Gastrocnemius medialis (tissue), 4 donors: Measurements from ENCODE around the gene PTPRE. TPM values are rescaled to one million over a fixed set of nuclear protein-coding genes. Genes with fewer than 3 reads are reported as not detected.

Experiments
- ATAC-seq, 2 donors: fragments of 150-250 bp; one replicate each; pipeline ENCODE4 v1.9.1; 2016
- DNase-seq, 2 donors: peaks; one replicate each; pipeline ENCODE4 v3.0.0-alpha.2; 2019
- H3K27ac ChIP-seq, 4 donors: fragments of 200-600 bp; sonication (generic); 1 replicate in 1 of 4; 2 replicates in 3 of 4; pipeline ENCODE4 v1.5.1; 2016 to 2018; ENCODE audit warnings: mild to moderate bottlenecking in 2 of 4, moderate library complexity in 1 of 4
- H3K27me3 ChIP-seq, 3 donors: fragments of 200-600 bp; sonication (generic) in 2 of 3; 1 replicate in 1 of 3; 2 replicates in 2 of 3; pipeline versions ENCODE4 v1.5.1 to v1.6.0; 2016 to 2019; ENCODE audit warnings: mild to moderate bottlenecking in 1 of 3, moderate library complexity in 1 of 3
- H3K36me3 ChIP-seq, 2 donors: fragments of 200-600 bp; sonication (generic) in 1 of 2; one replicate each; pipeline ENCODE4 v1.5.1; 2017 to 2018
- H3K4me1 ChIP-seq, 2 donors: fragments of 200-600 bp; sonication (generic) in 1 of 2; one replicate each; pipeline ENCODE4 v1.5.1; 2016 to 2017; ENCODE audit warnings: mild to moderate bottlenecking in 2 of 2
- H3K4me3 ChIP-seq, 4 donors: fragments of 200-600 bp; sonication (generic) in 3 of 4; 1 replicate in 1 of 4; 2 replicates in 3 of 4; pipeline ENCODE4 v1.5.1; 2016 to 2019; ENCODE audit warnings: mild to moderate bottlenecking in 2 of 4
- H3K9me3 ChIP-seq, 3 donors: fragments of 200-600 bp; sonication (generic) in 2 of 3; 1 replicate in 1 of 3; 2 replicates in 2 of 3; pipeline ENCODE4 v1.5.1; 2016 to 2019
- CTCF ChIP-seq, 5 experiments: fragments of 450-650 bp in 3 of 5; fragments of 200-600 bp in 2 of 5; sonication (generic) in 2 of 5; IDR thresholded peaks in 4 of 5; conservative IDR thresholded peaks in 1 of 5; 1 replicate in 4 of 5; 2 replicates in 1 of 5; pipeline ENCODE4 v1.5.1; 2016 to 2019; ENCODE audit warnings: antibody characterized with exemption in 5 of 5, mild to moderate bottlenecking in 3 of 5, moderate library complexity in 3 of 5
- POLR2A ChIP-seq, 2 donors: fragments of 450-650 bp; IDR thresholded peaks; one replicate each; pipeline ENCODE4 v1.6.1; 2017; ENCODE audit warnings: antibody characterized with exemption in 2 of 2, mild to moderate bottlenecking in 2 of 2, moderate library complexity in 2 of 2
- in situ Hi-C, 4 donors: fragments of 200-750 bp; cut with MboI; loops; one replicate each; pipeline versions ENCODE4 v1.15.0 to v1.8.0; 2017; ENCODE audit warnings: low sequenced_read_pairs in 4 of 4
- intact Hi-C: fragments of 100-400 bp; cut with DNase I; formaldehyde crosslinking; loops from one replicate; pipeline ENCODE4 v1.15.1; 2023; ENCODE audit warnings: low total_unique reads
- total RNA-seq, 4 donors: library from RNA; depleted of rRNA; stranded (reverse); fragments of >200 nt; gene quantifications; one replicate each; pipeline versions ENCODE4 v1.1.0 to v1.2.3, GENCODE V29; 2016

PTPRE gene
- total RNA-seq, 4 donors from 2014 or later, result 0.97 to 2.2 (median 1.6) TPM

GRCh38 chr10:127939786-127940330 lies 33.0 kb downstream of the PTPRE start:
- no peak overlapping the region for H3K4me3 ChIP-seq
- no peaks in the 10 kb centered on the region for H3K36me3 ChIP-seq
- H3K9me3 ChIP-seq, result no peaks in the 10 kb centered on the region
- TF ChIP-seq POLR2A (IDR thresholded peaks at IDR 0.05) (no peak), CTCF (IDR thresholded peaks at IDR 0.05 in 4 of 5, conservative IDR thresholded peaks at IDR 0.05 in 1 of 5) (no peak)
- in situ Hi-C loops (no loop called here), intact Hi-C loops (no loop called here)
- H3K27ac ChIP-seq, result no peak overlapping the region
- ATAC-seq (no peak), DNase-seq (no peak)
- H3K27me3 ChIP-seq, result peaks cover 0 to 5% (median 0%) of the 10 kb centered on the region in 3 donors
- no peaks in the 10 kb centered on the region for H3K4me1 ChIP-seq

- H3K4me1 ChIP-seq, result no peaks in the 10 kb centered on the region
- intact Hi-C loops, result no loop called here
- no peak overlapping the region for H3K4me3 ChIP-seq
- H3K27me3 ChIP-seq, result no peaks in the 10 kb centered on the region
- no peaks in the 10 kb centered on the region for H3K9me3 ChIP-seq
- H3K36me3 ChIP-seq, result no peaks in the 10 kb centered on the region
- DNase-seq (no peak), ATAC-seq (no peak)
- H3K27ac ChIP-seq, result no peak overlapping the region
- TF ChIP-seq CTCF (IDR thresholded peaks at IDR 0.05 in 4 of 5, conservative IDR thresholded peaks at IDR 0.05 in 1 of 5), result no peak
- TF ChIP-seq POLR2A (IDR thresholded peaks at IDR 0.05), result no peak
- in situ Hi-C loops, result no loop called here
Measured at GRCh38 chr10:127940866-127941640, 34.1 kb downstream of the PTPRE start.

- H3K27ac ChIP-seq, result no peak overlapping the region
Measured at GRCh38 chr10:127942811-127943210, 35.9 kb downstream of the PTPRE start.

GRCh38 chr10:127943336-127943910 lies 36.5 kb downstream of the PTPRE start:
- intact Hi-C loops (no loop called here), in situ Hi-C loops (no loop called here)
- ATAC-seq (no peak), DNase-seq (no peak)
- Histone ChIP-seq H3K27ac (no peak overlapping the region), H3K36me3 (no peaks in the 10 kb centered on the region), H3K4me3 (no peak overlapping the region), H3K4me1 (no peaks in the 10 kb centered on the region), H3K27me3 (no peaks in the 10 kb centered on the region), H3K9me3 (no peaks in the 10 kb centered on the region)
- TF ChIP-seq CTCF (IDR thresholded peaks at IDR 0.05 in 4 of 5, conservative IDR thresholded peaks at IDR 0.05 in 1 of 5), result no peak
- no peak for TF ChIP-seq POLR2A (IDR thresholded peaks at IDR 0.05)

More at GRCh38 chr10:127942811-127943210, 35.9 kb downstream of the PTPRE start:
- ATAC-seq, result no peak
- intact Hi-C loops (no loop called here), in situ Hi-C loops (no loop called here)
- H3K36me3 ChIP-seq, result no peaks in the 10 kb centered on the region
- no peak for DNase-seq
- H3K27me3 ChIP-seq, result no peaks in the 10 kb centered on the region
- no peak overlapping the region for H3K4me3 ChIP-seq
- H3K4me1 ChIP-seq, result no peaks in the 10 kb centered on the region
- no peaks in the 10 kb centered on the region for H3K9me3 ChIP-seq
- no peak for TF ChIP-seq POLR2A (IDR thresholded peaks at IDR 0.05)
- TF ChIP-seq CTCF (IDR thresholded peaks at IDR 0.05 in 4 of 5, conservative IDR thresholded peaks at IDR 0.05 in 1 of 5), result no peak
